SJSA1 (cell line): ENCODE measurements around the gene CHD3. TPM values are rescaled to one million over a fixed set of nuclear protein-coding genes. Genes with fewer than 3 reads are reported as not detected.

ENCODE experiments used
- DNase-seq, 2 experiments: peaks; one replicate each; pipeline ENCODE4 v3.0.0-alpha.2; 2015 to 2020; ENCODE audit warnings: low spot score in 2 of 2, low read depth in 1 of 2
- H3K27ac ChIP-seq: fragments of 250-450 bp; sonication (Bioruptor Pico); 2 replicates; pipeline ENCODE4 v1.5.1; 2020; ENCODE audit warnings: mild to moderate bottlenecking, moderate library complexity
- H3K27me3 ChIP-seq: fragments of 250-450 bp; sonication (Bioruptor Pico); replicated peaks from 2 replicates; pipeline ENCODE4 v1.5.1; 2020; ENCODE audit warnings: mild to moderate bottlenecking, moderate library complexity
- H3K36me3 ChIP-seq: fragments of 250-450 bp; sonication (Bioruptor Pico); 2 replicates; pipeline ENCODE4 v1.5.1; 2020; ENCODE audit warnings: mild to moderate bottlenecking
- H3K4me1 ChIP-seq: fragments of 250-450 bp; sonication (Bioruptor Pico); replicated peaks from 2 replicates; pipeline ENCODE4 v1.6.1; 2021; ENCODE audit warnings: mild to moderate bottlenecking
- H3K4me3 ChIP-seq: fragments of 250-450 bp; sonication (Bioruptor Pico); 2 replicates; pipeline ENCODE4 v1.5.1; 2020; ENCODE audit warnings: mild to moderate bottlenecking
- H3K9me3 ChIP-seq: fragments of 250-450 bp; sonication (Bioruptor Pico); replicated peaks from 2 replicates; pipeline ENCODE4 v1.5.1; 2020; ENCODE audit warnings: mild to moderate bottlenecking
- total RNA-seq: library from RNA; depleted of rRNA; stranded (reverse); fragments of >200 nt; shearing (Covaris generic); gene quantifications from 2 replicates; pipeline ENCODE4 v1.2.3, GENCODE V29; 2014

Gene CHD3
- total RNA-seq, 1 experiment from 2014 or later, result 101 TPM

- H3K27me3 ChIP-seq, result no peaks in the 10 kb centered on the region
- H3K4me1 ChIP-seq, result peaks cover 37% of the 10 kb centered on the region
- peak overlapping the region; percentile 75 for H3K27ac ChIP-seq
- H3K9me3 ChIP-seq, result no peaks in the 10 kb centered on the region
- DNase-seq, result no peak
- peaks cover 34% of the 10 kb centered on the region for H3K36me3 ChIP-seq
- H3K4me3 ChIP-seq, result peak overlapping the region; percentile 63
These were observed 1.5 kb upstream of the CHD3 start for GRCh38 chr17:7887038-7887481.

- no peaks in the 10 kb centered on the region for H3K27me3 ChIP-seq
- DNase-seq, result peak; percentile 95 to 98
- peaks cover 37% of the 10 kb centered on the region for H3K4me1 ChIP-seq
These were observed 956 bp upstream of the CHD3 start for GRCh38 chr17:7887482-7888183.

GRCh38 chr17:7889166-7889955 is 772 bp downstream of the CHD3 start:
- peak; percentile 82 to 94 for DNase-seq
- no peaks in the 10 kb centered on the region for H3K9me3 ChIP-seq
- peaks cover 29% of the 10 kb centered on the region for H3K4me1 ChIP-seq
- no peak overlapping the region for H3K27ac ChIP-seq
- H3K36me3 ChIP-seq, result peaks cover 47% of the 10 kb centered on the region
- no peak overlapping the region for H3K4me3 ChIP-seq
- no peaks in the 10 kb centered on the region for H3K27me3 ChIP-seq

More at GRCh38 chr17:7887482-7888183, 956 bp upstream of the CHD3 start:
- peak overlapping the region; percentile 24; the same call in 1 of the 2 replicates for H3K27ac ChIP-seq
- peak overlapping the region; percentile 63 for H3K4me3 ChIP-seq
- H3K36me3 ChIP-seq, result peaks cover 36% of the 10 kb centered on the region
- no peaks in the 10 kb centered on the region for H3K9me3 ChIP-seq

- peaks cover 14% of the 10 kb centered on the region for H3K4me1 ChIP-seq
- no peaks in the 10 kb centered on the region for H3K27me3 ChIP-seq
- DNase-seq, result no peak
- H3K4me3 ChIP-seq, result no peak overlapping the region
- H3K9me3 ChIP-seq, result no peaks in the 10 kb centered on the region
- H3K36me3 ChIP-seq, result peaks cover 82% of the 10 kb centered on the region
- H3K27ac ChIP-seq, result no peak overlapping the region
These were observed 4.7 kb downstream of the CHD3 start for GRCh38 chr17:7893187-7893880.

GRCh38 chr17:7894226-7894625 is 5.6 kb downstream of the CHD3 start:
- Histone ChIP-seq H3K27me3 (no peaks in the 10 kb centered on the region), H3K9me3 (no peaks in the 10 kb centered on the region), H3K4me3 (no peak overlapping the region), H3K4me1 (peaks cover 5% of the 10 kb centered on the region), H3K27ac (no peak overlapping the region), H3K36me3 (peaks cover 90% of the 10 kb centered on the region)
- DNase-seq, result no peak

GRCh38 chr17:7894866-7895265 is 6.3 kb downstream of the CHD3 start:
- H3K27ac ChIP-seq, result no peak overlapping the region
- H3K4me1 ChIP-seq, result no peaks in the 10 kb centered on the region
- no peak for DNase-seq
- H3K9me3 ChIP-seq, result no peaks in the 10 kb centered on the region
- H3K36me3 ChIP-seq, result peaks cover 90% of the 10 kb centered on the region
- no peak overlapping the region for H3K4me3 ChIP-seq
- H3K27me3 ChIP-seq, result no peaks in the 10 kb centered on the region

GRCh38 chr17:7897090-7897489 is 8.5 kb downstream of the CHD3 start:
- Histone ChIP-seq H3K9me3 (no peaks in the 10 kb centered on the region), H3K4me1 (no peaks in the 10 kb centered on the region), H3K36me3 (peaks cover 87% of the 10 kb centered on the region), H3K4me3 (no peak overlapping the region), H3K27ac (no peak overlapping the region), H3K27me3 (no peaks in the 10 kb centered on the region)
- DNase-seq, result no peak

GRCh38 chr17:7897773-7898172 is 9.2 kb downstream of the CHD3 start:
- Histone ChIP-seq H3K4me3 (no peak overlapping the region), H3K9me3 (no peaks in the 10 kb centered on the region), H3K27me3 (no peaks in the 10 kb centered on the region), H3K27ac (no peak overlapping the region), H3K4me1 (no peaks in the 10 kb centered on the region), H3K36me3 (peaks cover 88% of the 10 kb centered on the region)
- no peak for DNase-seq

GRCh38 chr17:7903154-7904103 is 14.8 kb downstream of the CHD3 start:
- no peaks in the 10 kb centered on the region for H3K4me1 ChIP-seq
- H3K4me3 ChIP-seq, result no peak overlapping the region
- H3K36me3 ChIP-seq, result peaks cover 95% of the 10 kb centered on the region
- no peak for DNase-seq
- no peaks in the 10 kb centered on the region for H3K27me3 ChIP-seq
- no peak overlapping the region for H3K27ac ChIP-seq
- H3K9me3 ChIP-seq, result no peaks in the 10 kb centered on the region

GRCh38 chr17:7909089-7909488 is 20.5 kb downstream of the CHD3 start:
- Histone ChIP-seq H3K4me1 (no peaks in the 10 kb centered on the region), H3K27ac (no peak overlapping the region), H3K9me3 (no peaks in the 10 kb centered on the region), H3K27me3 (no peaks in the 10 kb centered on the region), H3K36me3 (peaks cover 89% of the 10 kb centered on the region), H3K4me3 (no peak overlapping the region)
- DNase-seq, result no peak

- H3K9me3 ChIP-seq, result no peaks in the 10 kb centered on the region
- H3K36me3 ChIP-seq, result peaks cover 77% of the 10 kb centered on the region
- H3K27ac ChIP-seq, result no peak overlapping the region
- DNase-seq, result no peak
- H3K4me3 ChIP-seq, result no peak overlapping the region
- H3K27me3 ChIP-seq, result no peaks in the 10 kb centered on the region
- peaks cover 3% of the 10 kb centered on the region for H3K4me1 ChIP-seq
These were observed 21.7 kb downstream of the CHD3 start for GRCh38 chr17:7910281-7910680.

GRCh38 chr17:7910711-7911110 is 22.1 kb downstream of the CHD3 start:
- no peaks in the 10 kb centered on the region for H3K9me3 ChIP-seq
- H3K27ac ChIP-seq, result no peak overlapping the region
- DNase-seq, result no peak
- no peaks in the 10 kb centered on the region for H3K27me3 ChIP-seq
- no peak overlapping the region for H3K4me3 ChIP-seq
- peaks cover 72% of the 10 kb centered on the region for H3K36me3 ChIP-seq
- peaks cover 7% of the 10 kb centered on the region for H3K4me1 ChIP-seq

GRCh38 chr17:7911116-7911515 is 22.5 kb downstream of the CHD3 start:
- no peak for DNase-seq
- no peaks in the 10 kb centered on the region for H3K27me3 ChIP-seq
- peaks cover 2% of the 10 kb centered on the region for H3K9me3 ChIP-seq
- peaks cover 11% of the 10 kb centered on the region for H3K4me1 ChIP-seq
- H3K36me3 ChIP-seq, result peaks cover 68% of the 10 kb centered on the region
- no peak overlapping the region for H3K4me3 ChIP-seq
- no peak overlapping the region for H3K27ac ChIP-seq
